ENCODE measurements around the gene LMF1.
"Not testable (repeated sequence)": the region's sequence is repeated elsewhere in the genome, so short reads cannot be mapped to it uniquely, and the experiment has no call there.

- not testable (repeated sequence) for TF ChIP-seq EZH2phosphoT487 (IDR thresholded peaks at IDR 0.05; ENCODE audit: low read depth); CTCF (IDR thresholded peaks at IDR 0.05; ENCODE audit: low read depth, low read length)
These were observed 15.0 kb downstream of the LMF1 start for GRCh38 chr16:955766-956165.
